CD4-positive, alpha-beta memory T cell (primary cell): ENCODE data around the gene PTPN18. TPM values are rescaled to one million over a fixed set of nuclear protein-coding genes. Genes with fewer than 3 reads are reported as not detected.
A peak's percentile ranks its signal among the peaks of the same experiment; 100 is the strongest.

Experiments
- CTCF ChIA-PET: fragments of 350-600 bp; sonication (Branson Sonifier 250); formaldehyde crosslinking; loops from one replicate; lab custom pipeline; 2021; ENCODE audit warnings: inconsistent platforms; ENCODE audit not compliant: partially characterized antibody; lab: Charles Lee
- POLR2A ChIA-PET: fragments of 350-600 bp; sonication (Branson Sonifier 250); formaldehyde crosslinking; loops from one replicate; lab custom pipeline; 2021; ENCODE audit not compliant: partially characterized antibody; lab: Charles Lee
- DNase-seq, 5 donors: peaks; one replicate each; pipeline versions ENCODE4 v3.0.0 to v3.0.0-alpha.2; 2020 to 2022; ENCODE audit warnings: mixed read lengths in 1 of 5
- H3K27ac ChIP-seq: one replicate; pipeline ENCODE4 v1.7.0; 2013; ENCODE audit warnings: low read depth, low read length
- H3K27me3 ChIP-seq: 2 replicates; pipeline ENCODE4 v1.7.0; 2013; ENCODE audit warnings: mild to moderate bottlenecking, low read length, moderate library complexity; ENCODE audit not compliant: insufficient read depth
- H3K36me3 ChIP-seq: 2 replicates; pipeline ENCODE4 v1.7.0; 2013; ENCODE audit warnings: mild to moderate bottlenecking, low read length, moderate library complexity; ENCODE audit not compliant: insufficient read depth
- H3K4me1 ChIP-seq: 2 replicates; pipeline ENCODE4 v1.7.0; 2013; ENCODE audit warnings: mild to moderate bottlenecking, low read length, moderate library complexity; ENCODE audit not compliant: insufficient read depth
- H3K4me3 ChIP-seq, 2 donors: one replicate each; pipeline ENCODE4 v1.7.0; 2013; ENCODE audit warnings: low read length in 2 of 2, mild to moderate bottlenecking in 1 of 2
- H3K9me3 ChIP-seq, 2 donors: one replicate each; pipeline ENCODE4 v1.7.0; 2013; ENCODE audit warnings: low read length in 2 of 2, control low read depth in 1 of 2; ENCODE audit not compliant: control insufficient read depth in 1 of 2
- H3K27ac Mint-ChIP-seq, 7 donors: one replicate each; pipeline ENCODE4 v1.8.0; 2020 to 2021; ENCODE audit warnings: mixed read lengths in 7 of 7, mild to moderate bottlenecking in 6 of 7, inconsistent platforms in 3 of 7, moderate library complexity in 3 of 7
- H3K27me3 Mint-ChIP-seq, 2 donors: one replicate each; pipeline ENCODE4 v1.8.0; 2020 to 2021; ENCODE audit warnings: mixed read lengths in 2 of 2
- H3K36me3 Mint-ChIP-seq, 2 donors: one replicate each; pipeline ENCODE4 v1.8.0; 2020 to 2021; ENCODE audit warnings: mixed read lengths in 2 of 2, inconsistent platforms in 1 of 2, mild to moderate bottlenecking in 1 of 2
- H3K4me1 Mint-ChIP-seq, 4 donors: one replicate each; pipeline ENCODE4 v1.8.0; 2020 to 2021; ENCODE audit warnings: mixed read lengths in 4 of 4, mild to moderate bottlenecking in 1 of 4
- H3K4me3 Mint-ChIP-seq, 8 donors: one replicate each; pipeline ENCODE4 v1.8.0; 2020 to 2021; ENCODE audit warnings: mixed read lengths in 8 of 8, mild to moderate bottlenecking in 7 of 8, moderate library complexity in 6 of 8, inconsistent platforms in 3 of 8
- H3K9me3 Mint-ChIP-seq, 8 donors: one replicate each; pipeline ENCODE4 v1.8.0; 2020 to 2021; ENCODE audit warnings: mixed read lengths in 8 of 8, mild to moderate bottlenecking in 5 of 8, inconsistent platforms in 3 of 8, moderate library complexity in 1 of 8
- intact Hi-C: fragments of 100-400 bp; cut with micrococcal nuclease; formaldehyde crosslinking; loops from one replicate; pipeline ENCODE4 v1.15.1; 2023
- polyA plus RNA-seq, 2 donors: library from polyadenylated mRNA; unstranded; fragments of 300-500 nt; fragmentation: Illumina TruSeq; gene quantifications; one replicate each; pipeline ENCODE4 v1.2.3, GENCODE V29; 2021
- total RNA-seq, 2 experiments: library from RNA; stranded (reverse); gene quantifications; one replicate each; pipeline ENCODE4 v1.2.3, GENCODE V29; 2021

Gene PTPN18
- total and polyA plus RNA-seq, 4 experiments from 2014 or later: 30.9 to 67.2 (median 60.5) TPM

DNA sequence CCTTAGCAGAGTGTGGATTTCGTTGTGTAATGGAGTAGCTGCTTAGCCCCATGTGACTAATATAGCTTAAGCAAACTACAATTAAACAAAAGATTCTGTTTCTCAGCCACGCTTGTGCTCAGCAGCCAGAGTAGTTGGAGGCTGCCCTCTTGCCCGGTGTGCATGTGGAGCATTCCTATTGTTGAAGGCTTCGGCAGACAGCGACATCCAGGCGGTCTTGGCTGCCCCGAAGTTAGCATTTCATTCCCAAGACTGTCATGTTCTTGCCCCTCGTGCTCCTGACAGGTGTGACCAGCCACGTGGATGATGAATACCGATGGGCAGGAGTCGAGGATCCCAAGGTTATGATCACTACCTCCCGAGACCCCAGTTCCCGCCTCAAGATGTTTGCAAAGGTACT lies 10.8 kb upstream of the PTPN18 start:
- H3K4me3 Mint-ChIP-seq: peak overlapping the region in 7 of 8 donors; percentile 17 to 99 (median 45)
- intact Hi-C loops: loop anchor here (10.0 kb wide), 1 partner anchor 200 kb away; the partner anchor contains the start of gene CCDC74B
- peak overlapping the region in 2 of 7 donors; percentile 41 to 54 for H3K27ac Mint-ChIP-seq
- no peaks in the 10 kb centered on the region for H3K9me3 ChIP-seq
- H3K9me3 Mint-ChIP-seq: peaks cover 0 to 1% (median 0%) of the 10 kb centered on the region in 8 donors
- no peaks in the 10 kb centered on the region for H3K27me3 Mint-ChIP-seq
- H3K27ac ChIP-seq: no peak overlapping the region
- H3K4me1 Mint-ChIP-seq: peaks cover 21 to 52% (median 32%) of the 10 kb centered on the region in 4 donors
- H3K36me3 Mint-ChIP-seq: peaks cover 43 to 72% of the 10 kb centered on the region in 2 donors
- peaks cover 50% of the 10 kb centered on the region for H3K36me3 ChIP-seq
- H3K27me3 ChIP-seq: no peaks in the 10 kb centered on the region
- ChIA-PET POLR2A (interaction anchor here (4.3 to 4.7 kb wide), 2 partner anchors 8 to 24 kb away, joined by 64 to 89 read pairs; partner anchors contain the start of gene PTPN18), CTCF (interaction anchor here (1.2 kb wide), 1 partner anchor 31 kb away, joined by 4 read pairs; no protein-coding TSS in a partner anchor)
- H3K4me3 ChIP-seq: no peak overlapping the region
- H3K4me1 ChIP-seq: peaks cover 25% of the 10 kb centered on the region
- DNase-seq: no peak

DNA sequence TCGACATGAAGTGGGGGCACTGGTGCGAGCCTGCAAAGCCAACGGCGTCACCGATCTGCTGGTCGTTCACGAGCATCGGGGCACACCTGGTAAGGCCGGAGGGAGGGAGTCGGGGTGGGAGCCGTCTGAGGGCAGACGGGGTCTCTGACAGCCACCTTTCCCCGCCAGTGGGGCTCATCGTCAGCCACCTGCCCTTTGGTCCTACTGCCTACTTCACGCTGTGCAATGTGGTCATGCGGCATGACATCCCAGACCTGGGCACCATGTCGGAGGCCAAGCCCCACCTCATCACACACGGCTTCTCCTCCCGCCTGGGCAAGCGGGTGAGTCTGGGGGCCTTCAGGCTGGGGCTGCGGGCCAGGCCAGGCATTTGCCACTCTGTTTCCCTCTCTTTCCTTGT lies 10.2 kb upstream of the PTPN18 start:
- POLR2A ChIA-PET: interaction anchor here (4.3 kb wide), 1 partner anchor 23 kb away, joined by 89 read pairs; no protein-coding TSS in a partner anchor
- peaks cover 24% of the 10 kb centered on the region for H3K4me1 ChIP-seq
- Mint-ChIP-seq H3K36me3 (peaks cover 39 to 69% of the 10 kb centered on the region in 2 donors), H3K4me1 (peaks cover 17 to 47% (median 27%) of the 10 kb centered on the region in 4 donors), H3K27me3 (no peaks in the 10 kb centered on the region), H3K27ac (peak overlapping the region in 1 of 7 donors; percentile 54), H3K9me3 (peaks cover 0 to 1% (median 0%) of the 10 kb centered on the region in 8 donors), H3K4me3 (no peak overlapping the region)
- H3K36me3 ChIP-seq: peaks cover 45% of the 10 kb centered on the region
- intact Hi-C loops: loop anchor here (10.0 kb wide), 1 partner anchor 201 kb away; the partner anchor contains the start of gene CCDC74B
- no peak overlapping the region for H3K4me3 ChIP-seq
- H3K9me3 ChIP-seq: no peaks in the 10 kb centered on the region
- H3K27ac ChIP-seq: no peak overlapping the region
- DNase-seq: no peak
- CTCF ChIA-PET: interaction anchor here (1.5 to 2.8 kb wide), 2 partner anchors 12 to 27 kb away, joined by 5 to 8 read pairs; no protein-coding TSS in a partner anchor
- no peaks in the 10 kb centered on the region for H3K27me3 ChIP-seq

- intact Hi-C loops: loop anchor here (10.0 kb wide), 1 partner anchor 201 kb away; the partner anchor contains the start of gene CCDC74B
- Histone ChIP-seq H3K27me3 (no peaks in the 10 kb centered on the region), H3K36me3 (peaks cover 43% of the 10 kb centered on the region), H3K4me3 (no peak overlapping the region), H3K27ac (no peak overlapping the region), H3K9me3 (no peaks in the 10 kb centered on the region), H3K4me1 (peaks cover 18% of the 10 kb centered on the region)
- Mint-ChIP-seq H3K4me3 (peak overlapping the region in 2 of 8 donors; percentile 36 to 50), H3K27ac (peak overlapping the region in 2 of 7 donors; percentile 62), H3K36me3 (peaks cover 36 to 66% of the 10 kb centered on the region in 2 donors), H3K9me3 (peaks cover 0 to 1% (median 0%) of the 10 kb centered on the region in 8 donors), H3K27me3 (no peaks in the 10 kb centered on the region), H3K4me1 (peaks cover 15 to 41% (median 24%) of the 10 kb centered on the region in 4 donors)
- CTCF ChIA-PET: interaction anchor here (1.5 to 2.8 kb wide), 3 partner anchors 12 to 27 kb away, joined by 3 to 8 read pairs (median 5); no protein-coding TSS in a partner anchor
- POLR2A ChIA-PET: interaction anchor here (1.0 kb wide), 1 partner anchor 27 kb away, joined by 3 read pairs; no protein-coding TSS in a partner anchor
- DNase-seq: no peak
These were observed 9.7 kb upstream of the PTPN18 start for GRCh38 chr2:130346041-130346740.

- Histone ChIP-seq H3K4me1 (peaks cover 14% of the 10 kb centered on the region), H3K27me3 (no peaks in the 10 kb centered on the region), H3K27ac (no peak overlapping the region), H3K9me3 (no peaks in the 10 kb centered on the region), H3K36me3 (peaks cover 43% of the 10 kb centered on the region), H3K4me3 (no peak overlapping the region)
- H3K27ac Mint-ChIP-seq: peak overlapping the region in 1 of 7 donors; percentile 62
- H3K27me3 Mint-ChIP-seq: no peaks in the 10 kb centered on the region
- no peak for DNase-seq
- ChIA-PET POLR2A (interaction anchor here (1.0 kb wide), 1 partner anchor 26 kb away, joined by 3 read pairs; no protein-coding TSS in a partner anchor), CTCF (interaction anchor here (1.3 to 2.8 kb wide), 4 partner anchors 13 to 26 kb away, joined by 3 to 8 read pairs (median 4); no protein-coding TSS in a partner anchor)
- H3K36me3 Mint-ChIP-seq: peaks cover 34 to 64% of the 10 kb centered on the region in 2 donors
- intact Hi-C loops: loop anchor here (10.0 kb wide), 1 partner anchor 202 kb away; the partner anchor contains the start of gene CCDC74B
- H3K9me3 Mint-ChIP-seq: peaks cover 0 to 1% (median 0%) of the 10 kb centered on the region in 8 donors
- no peak overlapping the region for H3K4me3 Mint-ChIP-seq
- peaks cover 12 to 36% (median 21%) of the 10 kb centered on the region in 4 donors for H3K4me1 Mint-ChIP-seq
These were observed 9.2 kb upstream of the PTPN18 start for GRCh38 chr2:130346741-130347066.

DNA sequence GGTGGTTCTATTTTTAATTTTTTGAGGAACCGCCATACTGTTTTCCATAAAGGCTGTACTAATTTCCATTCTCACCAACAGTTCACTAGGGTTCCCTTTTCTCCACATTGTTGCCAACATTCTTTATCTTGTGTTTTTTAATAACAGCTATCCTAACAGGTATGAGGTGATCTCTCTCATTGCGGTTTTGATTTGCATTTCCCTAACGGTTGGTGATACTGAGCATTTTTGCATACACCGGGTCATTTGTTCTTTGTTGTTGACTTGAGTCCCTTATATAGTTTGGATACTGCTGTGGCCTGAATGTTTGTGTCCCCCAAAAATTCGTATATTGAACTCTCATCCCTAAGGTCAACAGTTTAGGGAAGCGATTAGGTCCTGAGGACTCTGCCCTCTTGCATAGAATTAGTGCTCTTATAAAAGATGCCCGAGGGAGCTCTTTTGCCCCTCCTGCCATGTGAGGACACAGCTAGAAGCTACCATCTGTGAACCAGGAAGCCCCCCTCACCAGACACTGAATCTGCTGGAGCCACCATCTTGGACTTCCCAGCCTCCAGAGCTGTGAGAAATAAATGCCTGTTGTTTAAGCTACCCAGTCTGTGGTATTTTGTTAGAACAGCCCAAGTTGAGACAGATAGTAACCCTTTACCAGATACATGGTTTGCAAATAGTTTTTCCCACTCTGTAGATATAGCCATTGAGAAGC lies 8.5 kb upstream of the PTPN18 start:
- no peaks in the 10 kb centered on the region for H3K27me3 Mint-ChIP-seq
- peaks cover 14% of the 10 kb centered on the region for H3K4me1 ChIP-seq
- H3K4me3 ChIP-seq: no peak overlapping the region
- no peak overlapping the region for H3K27ac ChIP-seq
- ChIA-PET CTCF (interaction anchor here (0.8 to 2.8 kb wide), 5 partner anchors 13 to 26 kb away, joined by 3 to 8 read pairs (median 3); no protein-coding TSS in a partner anchor), POLR2A (interaction anchor here (1.0 kb wide), 1 partner anchor 25 kb away, joined by 3 read pairs; no protein-coding TSS in a partner anchor)
- no peak for DNase-seq
- H3K27ac Mint-ChIP-seq: peak overlapping the region in 1 of 7 donors; percentile 62
- peaks cover 0 to 1% (median 0%) of the 10 kb centered on the region in 8 donors for H3K9me3 Mint-ChIP-seq
- peaks cover 34 to 58% of the 10 kb centered on the region in 2 donors for H3K36me3 Mint-ChIP-seq
- H3K4me3 Mint-ChIP-seq: no peak overlapping the region
- peaks cover 9 to 32% (median 16%) of the 10 kb centered on the region in 4 donors for H3K4me1 Mint-ChIP-seq
- no peaks in the 10 kb centered on the region for H3K27me3 ChIP-seq
- H3K36me3 ChIP-seq: peaks cover 43% of the 10 kb centered on the region
- intact Hi-C loops: loop anchor here (10.0 kb wide), 1 partner anchor 203 kb away; the partner anchor contains the start of gene CCDC74B
- no peaks in the 10 kb centered on the region for H3K9me3 ChIP-seq

DNA sequence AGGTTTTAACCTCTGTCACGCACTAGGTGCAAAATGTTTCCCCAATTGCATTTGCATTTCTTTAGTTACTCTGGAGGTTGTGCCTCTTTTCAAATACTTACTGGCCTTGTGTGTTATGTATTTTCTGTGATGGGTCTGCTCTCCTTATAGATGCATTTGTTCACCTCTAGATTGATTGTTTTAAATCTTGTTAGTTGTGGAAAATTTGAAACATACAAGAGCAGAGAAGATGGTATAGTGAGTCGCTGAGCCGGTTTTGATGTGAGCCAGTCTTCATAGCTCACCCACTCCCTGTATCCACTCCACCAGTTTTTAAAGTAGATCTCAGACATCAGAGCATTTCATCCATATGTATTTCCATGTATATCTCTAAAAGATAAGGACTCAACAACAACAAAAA lies 6.7 kb upstream of the PTPN18 start:
- no peaks in the 10 kb centered on the region for H3K9me3 ChIP-seq
- peaks cover 4% of the 10 kb centered on the region for H3K4me1 ChIP-seq
- Mint-ChIP-seq H3K27ac (no peak overlapping the region), H3K4me1 (peaks cover 6 to 18% (median 9%) of the 10 kb centered on the region in 4 donors), H3K4me3 (no peak overlapping the region), H3K36me3 (peaks cover 34 to 49% of the 10 kb centered on the region in 2 donors), H3K27me3 (no peaks in the 10 kb centered on the region), H3K9me3 (no peaks in the 10 kb centered on the region)
- no peak overlapping the region for H3K27ac ChIP-seq
- peaks cover 43% of the 10 kb centered on the region for H3K36me3 ChIP-seq
- CTCF ChIA-PET: interaction anchor here (1.5 kb wide), 1 partner anchor 17 kb away, joined by 6 read pairs; no protein-coding TSS in a partner anchor
- intact Hi-C loops: loop anchor here (10.0 kb wide), 1 partner anchor 204 kb away; the partner anchor contains the start of gene CCDC74B
- H3K27me3 ChIP-seq: no peaks in the 10 kb centered on the region
- no peak overlapping the region for H3K4me3 ChIP-seq
- no peak for DNase-seq
- POLR2A ChIA-PET: no interaction called here
